Loucy (cell line): ENCODE data around the gene IRAK4.

Experiments
- H2AFZ ChIP-seq: fragments of 200-600 bp; sonication (generic); 2 replicates; pipeline ENCODE4 v1.6.0; 2016; ENCODE audit warnings: antibody characterized with exemption, mild to moderate bottlenecking, low read length, moderate library complexity
- H3F3A ChIP-seq: fragments of 200-600 bp; 2 replicates; pipeline ENCODE4 v1.6.0; 2016; ENCODE audit warnings: antibody characterized with exemption, low read depth, mild to moderate bottlenecking
- H3K27me3 ChIP-seq: fragments of 200-600 bp; sonication (generic); 2 replicates; pipeline ENCODE4 v1.6.1; 2014; ENCODE audit warnings: low read length, mild to moderate bottlenecking; ENCODE audit not compliant: insufficient read depth, poor library complexity, severe bottlenecking
- H3K36me3 ChIP-seq: fragments of 200-600 bp; sonication (generic); 2 replicates; pipeline ENCODE4 v1.6.1; 2016; ENCODE audit warnings: low read length; ENCODE audit not compliant: insufficient read depth
- H3K4me1 ChIP-seq: fragments of 200-600 bp; sonication (generic); 2 replicates; pipeline ENCODE4 v1.5.1; 2014; ENCODE audit warnings: low read length, mild to moderate bottlenecking; ENCODE audit not compliant: insufficient read depth, poor library complexity, severe bottlenecking
- H3K4me2 ChIP-seq: fragments of 200-600 bp; sonication (generic); 2 replicates; pipeline ENCODE4 v1.6.0; 2014; ENCODE audit warnings: antibody characterized with exemption, low read length, low read depth, mild to moderate bottlenecking; ENCODE audit not compliant: poor library complexity, severe bottlenecking
- H3K4me3 ChIP-seq: fragments of 200-600 bp; sonication (generic); 2 replicates; pipeline ENCODE4 v1.5.1; 2014; ENCODE audit warnings: low read length, mild to moderate bottlenecking, mixed read lengths; ENCODE audit not compliant: poor library complexity, severe bottlenecking
- H3K79me2 ChIP-seq: fragments of 200-600 bp; sonication (generic); 2 replicates; pipeline ENCODE4 v1.6.1; 2014; ENCODE audit warnings: low read length; ENCODE audit not compliant: insufficient read depth
- H3K9ac ChIP-seq: fragments of 200-600 bp; sonication (generic); 2 replicates; pipeline ENCODE4 v1.6.0; 2014; ENCODE audit warnings: mild to moderate bottlenecking, low read depth, low read length, moderate library complexity; ENCODE audit not compliant: poor library complexity, severe bottlenecking
- H3K9me2 ChIP-seq: fragments of 200-600 bp; sonication (generic); replicated peaks from 2 replicates; pipeline ENCODE4 v1.6.1; 2016; ENCODE audit warnings: low read depth, low read length, mixed read lengths
- H3K9me3 ChIP-seq: fragments of 200-600 bp; sonication (generic); 2 replicates; pipeline ENCODE4 v1.6.1; 2014; ENCODE audit warnings: mild to moderate bottlenecking, antibody characterized with exemption, low read length, low read depth; ENCODE audit not compliant: insufficient read depth
- H4K20me1 ChIP-seq: fragments of 200-600 bp; sonication (generic); 2 replicates; pipeline ENCODE4 v1.6.0; 2014; ENCODE audit warnings: antibody characterized with exemption, low read length, mild to moderate bottlenecking; ENCODE audit not compliant: insufficient read depth, poor library complexity, severe bottlenecking
- EZH2phosphoT487 ChIP-seq: fragments of 200-600 bp; IDR thresholded peaks from 2 replicates; pipeline ENCODE4 v1.6.1; 2018; ENCODE audit warnings: antibody characterized with exemption, mild to moderate bottlenecking, moderate library complexity, borderline replicate concordance
- TF ChIP-seq, protein P1 (sequence below): fragments of 200-600 bp; sonication (generic); conservative IDR thresholded peaks from 2 replicates; pipeline ENCODE4 v1.5.1; 2014; ENCODE audit warnings: mild to moderate bottlenecking, antibody characterized with exemption, low read length

The IRAK4 gene

DNA sequence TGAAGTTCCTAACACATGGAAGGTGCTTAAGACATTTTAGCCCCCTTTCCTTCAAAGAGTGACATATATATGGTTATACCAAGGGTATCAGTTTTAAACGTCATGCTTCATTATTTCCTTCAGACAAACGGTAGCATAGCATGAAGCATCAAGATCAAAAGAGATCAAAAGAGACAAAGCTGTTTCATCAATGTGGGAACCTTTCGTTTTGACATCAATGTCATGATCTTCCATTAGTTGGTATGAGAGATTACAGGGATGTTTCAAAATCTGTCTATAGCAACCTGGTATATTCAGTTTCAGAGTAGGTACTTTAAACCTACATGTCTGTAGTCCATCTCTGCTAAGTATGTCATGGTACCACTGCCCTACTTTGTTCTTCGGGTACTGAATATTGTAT, 28.5 kb upstream of the IRAK4 start:
- no peaks in the 10 kb centered on the region for H3K9me3 ChIP-seq
- no peaks in the 10 kb centered on the region for H3K79me2 ChIP-seq
- H3K9me2 ChIP-seq: no peaks in the 10 kb centered on the region
- no peak overlapping the region for H3K9ac ChIP-seq
- no peak overlapping the region for H2AFZ ChIP-seq
- peaks cover 3% of the 10 kb centered on the region; the same call in 1 of the 2 replicates for H3K36me3 ChIP-seq
- no peak for TF ChIP-seq EZH2phosphoT487
- TF ChIP-seq, protein P1, sequence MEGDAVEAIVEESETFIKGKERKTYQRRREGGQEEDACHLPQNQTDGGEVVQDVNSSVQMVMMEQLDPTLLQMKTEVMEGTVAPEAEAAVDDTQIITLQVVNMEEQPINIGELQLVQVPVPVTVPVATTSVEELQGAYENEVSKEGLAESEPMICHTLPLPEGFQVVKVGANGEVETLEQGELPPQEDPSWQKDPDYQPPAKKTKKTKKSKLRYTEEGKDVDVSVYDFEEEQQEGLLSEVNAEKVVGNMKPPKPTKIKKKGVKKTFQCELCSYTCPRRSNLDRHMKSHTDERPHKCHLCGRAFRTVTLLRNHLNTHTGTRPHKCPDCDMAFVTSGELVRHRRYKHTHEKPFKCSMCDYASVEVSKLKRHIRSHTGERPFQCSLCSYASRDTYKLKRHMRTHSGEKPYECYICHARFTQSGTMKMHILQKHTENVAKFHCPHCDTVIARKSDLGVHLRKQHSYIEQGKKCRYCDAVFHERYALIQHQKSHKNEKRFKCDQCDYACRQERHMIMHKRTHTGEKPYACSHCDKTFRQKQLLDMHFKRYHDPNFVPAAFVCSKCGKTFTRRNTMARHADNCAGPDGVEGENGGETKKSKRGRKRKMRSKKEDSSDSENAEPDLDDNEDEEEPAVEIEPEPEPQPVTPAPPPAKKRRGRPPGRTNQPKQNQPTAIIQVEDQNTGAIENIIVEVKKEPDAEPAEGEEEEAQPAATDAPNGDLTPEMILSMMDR: no peak
- H4K20me1 ChIP-seq: no peaks in the 10 kb centered on the region
- H3K4me2 ChIP-seq: no peak overlapping the region
- no peaks in the 10 kb centered on the region for H3K27me3 ChIP-seq
- no peak overlapping the region for H3K4me3 ChIP-seq
- no peaks in the 10 kb centered on the region for H3F3A ChIP-seq
- H3K4me1 ChIP-seq: no peaks in the 10 kb centered on the region

GRCh38 chr12:43733687-43734086, 25.1 kb upstream of the IRAK4 start:
- Histone ChIP-seq H3K4me3 (no peak overlapping the region), H3K79me2 (no peaks in the 10 kb centered on the region), H3K4me1 (no peaks in the 10 kb centered on the region), H4K20me1 (no peaks in the 10 kb centered on the region), H3K9ac (no peak overlapping the region), H2AFZ (no peak overlapping the region), H3K4me2 (no peak overlapping the region), H3K9me3 (no peaks in the 10 kb centered on the region), H3K36me3 (peaks cover 16% of the 10 kb centered on the region; the same call in 1 of the 2 replicates), H3K27me3 (no peaks in the 10 kb centered on the region), H3K9me2 (no peaks in the 10 kb centered on the region), H3F3A (no peaks in the 10 kb centered on the region)
- TF ChIP-seq, protein P1: peak; percentile 42; the same call in 1 of the 2 replicates
- no peak for TF ChIP-seq EZH2phosphoT487

GRCh38 chr12:43736927-43737440, 21.8 kb upstream of the IRAK4 start:
- Histone ChIP-seq H4K20me1 (no peaks in the 10 kb centered on the region), H3K4me2 (no peak overlapping the region), H3K4me3 (no peak overlapping the region)

More at GRCh38 chr12:43736927-43737440, 21.8 kb upstream of the IRAK4 start:
- TF ChIP-seq, protein P1: no peak
- no peak for TF ChIP-seq EZH2phosphoT487
- H3K36me3 ChIP-seq: peaks cover 19% of the 10 kb centered on the region; the same call in 1 of the 2 replicates
- H3K9me2 ChIP-seq: no peaks in the 10 kb centered on the region
- no peaks in the 10 kb centered on the region for H3F3A ChIP-seq
- H3K9ac ChIP-seq: no peak overlapping the region
- H3K4me1 ChIP-seq: no peaks in the 10 kb centered on the region
- H2AFZ ChIP-seq: no peak overlapping the region
- no peaks in the 10 kb centered on the region for H3K79me2 ChIP-seq
- H3K27me3 ChIP-seq: no peaks in the 10 kb centered on the region
- no peaks in the 10 kb centered on the region for H3K9me3 ChIP-seq
